ENCODE results near the gene MRPL52.
"Not testable (repeated sequence)": the region's sequence is repeated elsewhere in the genome, so short reads cannot be mapped to it uniquely, and the experiment has no call there.

MRPL52 gene

GRCh38 chr14:22839159-22839779, 9.6 kb downstream of the MRPL52 start:
- DNase-seq (ENCODE audit: low read depth), result no peak

GRCh38 chr14:22841311-22841710, 11.6 kb downstream of the MRPL52 start:
- no peak for DNase-seq (ENCODE audit: low read depth)

- no peak for DNase-seq (ENCODE audit: low read depth)
These were observed 12.1 kb downstream of the MRPL52 start for GRCh38 chr14:22841769-22842168.

GRCh38 chr14:22842211-22843122, 12.8 kb downstream of the MRPL52 start:
- no peak for DNase-seq (ENCODE audit: low read depth)

GRCh38 chr14:22843123-22843925, 13.6 kb downstream of the MRPL52 start:
- no peak for DNase-seq (ENCODE audit: low read depth)

- DNase-seq (ENCODE audit: low read depth), result no peak
These were observed 14.8 kb downstream of the MRPL52 start for GRCh38 chr14:22844221-22845102.

GRCh38 chr14:22845103-22845394, 15.4 kb downstream of the MRPL52 start:
- no peak for DNase-seq (ENCODE audit: low read depth)

GRCh38 chr14:22845821-22846625, 16.3 kb downstream of the MRPL52 start:
- DNase-seq (ENCODE audit: low read depth), result no peak

GRCh38 chr14:22846811-22847307, 17.2 kb downstream of the MRPL52 start:
- no peak for DNase-seq (ENCODE audit: low read depth)

- no peak for DNase-seq (ENCODE audit: low read depth)
These were observed 18.1 kb downstream of the MRPL52 start for GRCh38 chr14:22847661-22848341.

- DNase-seq (ENCODE audit: low read depth), result no peak
These were observed 18.9 kb downstream of the MRPL52 start for GRCh38 chr14:22848351-22849164.

GRCh38 chr14:22849212-22849819, 19.6 kb downstream of the MRPL52 start:
- no peak for DNase-seq (ENCODE audit: low read depth)

- no peak for DNase-seq (ENCODE audit: low read depth)
These were observed 21.5 kb downstream of the MRPL52 start for GRCh38 chr14:22850944-22851764.

- not testable (repeated sequence) for DNase-seq (ENCODE audit: low read depth)
These were observed 22.5 kb downstream of the MRPL52 start for GRCh38 chr14:22852178-22852577.

- no peak for DNase-seq (ENCODE audit: low read depth)
These were observed 22.9 kb downstream of the MRPL52 start for GRCh38 chr14:22852599-22852939.

- DNase-seq (ENCODE audit: low read depth), result peak; percentile 73
These were observed 23.5 kb downstream of the MRPL52 start for GRCh38 chr14:22852940-22853767.

GRCh38 chr14:22854296-22854695, 24.6 kb downstream of the MRPL52 start:
- not testable (repeated sequence) for DNase-seq (ENCODE audit: low read depth)

All from CMK (cell line).